Type B pancreatic cell (in vitro differentiated cells): ENCODE results near the gene HOXB6. TPM values are rescaled to one million over a fixed set of nuclear protein-coding genes. Genes with fewer than 3 reads are reported as not detected.

Experiments
- DNase-seq: peaks from one replicate; pipeline ENCODE4 v3.0.0; 2021; ENCODE audit warnings: mixed read lengths; ENCODE audit not compliant: unreplicated experiment; ENCODE audit errors: extremely low spot score
- H3K27ac Mint-ChIP-seq: 2 replicates; pipeline ENCODE4 v1.8.0; 2021; ENCODE audit warnings: mild to moderate bottlenecking, mixed read lengths
- H3K27me3 Mint-ChIP-seq: 2 replicates; pipeline ENCODE4 v1.8.0; 2021; ENCODE audit warnings: mixed read lengths
- H3K36me3 Mint-ChIP-seq: 2 replicates; pipeline ENCODE4 v1.8.0; 2021; ENCODE audit warnings: mixed read lengths
- H3K4me1 Mint-ChIP-seq: one replicate; pipeline ENCODE4 v1.8.0; 2021; ENCODE audit warnings: mixed read lengths; ENCODE audit not compliant: unreplicated experiment
- H3K4me3 Mint-ChIP-seq: 2 replicates; pipeline ENCODE4 v1.8.0; 2021; ENCODE audit warnings: mild to moderate bottlenecking, mixed read lengths
- H3K9me3 Mint-ChIP-seq: 2 replicates; pipeline ENCODE4 v1.8.0; 2021; ENCODE audit warnings: mixed read lengths
- total RNA-seq: library from RNA; stranded (reverse); gene quantifications from 2 replicates; pipeline ENCODE4 v1.2.1, GENCODE V29; 2021; ENCODE audit warnings: low replicate concordance
- TF ChIP-seq, protein P1 (sequence below): fragments of 200-600 bp; sonication (generic); conservative IDR thresholded peaks from 2 replicates; pipeline ENCODE4 v1.5.0; 2021; ENCODE audit warnings: antibody characterized with exemption, mild to moderate bottlenecking

Gene HOXB6
- total RNA-seq, 1 donor from 2014 or later = 20.3 TPM

DNA sequence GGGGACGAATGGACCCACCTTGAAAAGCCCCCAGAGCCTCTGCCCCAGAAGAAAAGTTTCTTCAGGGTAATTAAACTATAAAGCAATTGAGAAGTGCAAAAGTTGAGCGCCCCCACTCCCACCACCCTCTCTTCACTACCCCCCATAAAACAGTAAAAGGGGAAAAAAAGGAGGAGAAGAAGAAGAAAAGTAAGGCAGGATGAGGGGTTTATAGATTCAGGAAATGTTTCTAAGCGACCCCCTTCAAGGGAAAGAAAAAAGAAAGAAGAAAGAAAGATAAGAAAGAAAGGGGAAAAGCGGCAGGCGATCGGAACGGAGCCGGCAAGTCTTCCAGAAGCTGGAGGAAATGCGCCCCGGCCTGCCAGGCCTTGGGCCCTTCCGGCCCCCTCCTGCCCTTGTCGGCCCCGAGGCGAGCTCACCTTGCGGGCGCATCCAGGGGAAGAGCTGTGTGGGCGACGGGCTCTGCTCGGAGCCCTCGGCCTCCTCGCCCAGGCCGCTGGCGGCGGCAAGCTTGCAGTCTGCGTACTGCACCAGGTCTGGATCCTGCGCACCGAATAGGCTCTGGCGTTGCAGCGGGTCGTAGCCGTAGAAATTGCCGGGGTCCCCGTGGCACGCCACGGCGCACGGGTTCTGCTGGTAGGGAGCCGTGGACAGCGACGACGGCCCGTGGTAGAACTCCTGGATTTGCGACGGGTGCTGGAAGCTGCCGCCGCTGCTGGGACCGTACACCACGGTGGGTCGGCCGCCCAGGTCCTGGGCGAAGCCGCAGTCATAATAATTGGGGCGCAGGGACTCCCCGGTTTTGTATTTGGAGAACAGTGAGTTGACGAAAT, 9.3 kb upstream of the HOXB6 start:
- H3K27me3 Mint-ChIP-seq = peaks cover 91% of the 10 kb centered on the region
- H3K4me1 Mint-ChIP-seq = peaks cover 38% of the 10 kb centered on the region
- no peak for DNase-seq
- H3K4me3 Mint-ChIP-seq = peak overlapping the region; percentile 92
- H3K27ac Mint-ChIP-seq = peak overlapping the region; percentile 77
- H3K9me3 Mint-ChIP-seq = no peaks in the 10 kb centered on the region
- TF ChIP-seq, protein P1, sequence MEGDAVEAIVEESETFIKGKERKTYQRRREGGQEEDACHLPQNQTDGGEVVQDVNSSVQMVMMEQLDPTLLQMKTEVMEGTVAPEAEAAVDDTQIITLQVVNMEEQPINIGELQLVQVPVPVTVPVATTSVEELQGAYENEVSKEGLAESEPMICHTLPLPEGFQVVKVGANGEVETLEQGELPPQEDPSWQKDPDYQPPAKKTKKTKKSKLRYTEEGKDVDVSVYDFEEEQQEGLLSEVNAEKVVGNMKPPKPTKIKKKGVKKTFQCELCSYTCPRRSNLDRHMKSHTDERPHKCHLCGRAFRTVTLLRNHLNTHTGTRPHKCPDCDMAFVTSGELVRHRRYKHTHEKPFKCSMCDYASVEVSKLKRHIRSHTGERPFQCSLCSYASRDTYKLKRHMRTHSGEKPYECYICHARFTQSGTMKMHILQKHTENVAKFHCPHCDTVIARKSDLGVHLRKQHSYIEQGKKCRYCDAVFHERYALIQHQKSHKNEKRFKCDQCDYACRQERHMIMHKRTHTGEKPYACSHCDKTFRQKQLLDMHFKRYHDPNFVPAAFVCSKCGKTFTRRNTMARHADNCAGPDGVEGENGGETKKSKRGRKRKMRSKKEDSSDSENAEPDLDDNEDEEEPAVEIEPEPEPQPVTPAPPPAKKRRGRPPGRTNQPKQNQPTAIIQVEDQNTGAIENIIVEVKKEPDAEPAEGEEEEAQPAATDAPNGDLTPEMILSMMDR = no peak
- H3K36me3 Mint-ChIP-seq = no peaks in the 10 kb centered on the region

DNA sequence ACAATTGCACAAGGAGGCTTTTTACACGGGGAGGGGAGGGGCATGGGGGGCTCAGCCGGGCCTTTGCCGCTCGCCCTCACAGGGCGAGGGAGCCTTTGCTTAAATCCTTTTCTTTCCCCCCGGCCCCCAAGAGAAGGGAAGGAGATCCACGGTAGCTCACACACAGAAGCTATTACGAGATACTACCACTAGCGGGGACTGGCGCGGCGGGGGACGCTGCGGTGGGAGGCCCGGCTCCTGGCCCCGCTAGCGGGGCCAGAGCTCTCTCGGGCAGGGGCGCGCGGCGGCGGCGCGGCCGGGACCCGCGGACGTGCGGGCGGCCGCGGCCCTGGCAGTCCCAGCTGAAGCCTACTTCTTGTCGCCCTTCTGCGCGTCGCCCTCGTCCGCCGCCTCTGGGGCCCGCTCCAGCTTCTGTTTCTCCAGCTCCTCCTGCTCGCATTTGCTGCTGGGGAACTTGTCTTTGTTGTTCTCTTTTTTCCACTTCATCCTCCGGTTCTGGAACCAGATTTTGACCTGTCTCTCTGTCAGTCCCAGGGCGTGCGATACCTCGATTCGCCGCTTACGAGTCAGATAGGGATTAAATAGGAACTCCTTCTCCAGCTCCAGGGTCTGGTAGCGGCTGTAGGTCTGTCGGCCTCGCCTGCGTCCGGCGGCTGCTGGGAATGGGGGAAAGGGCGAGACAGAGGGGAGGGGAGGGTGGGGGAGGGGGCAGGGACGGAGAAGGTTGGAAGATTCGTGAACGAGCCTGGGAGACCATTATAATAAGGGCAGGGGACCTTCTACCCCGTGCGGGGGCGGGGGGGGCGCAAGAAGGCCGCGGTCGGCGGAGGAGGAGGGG, 8.3 kb upstream of the HOXB6 start:
- peak overlapping the region; percentile 92 for H3K4me3 Mint-ChIP-seq
- no peaks in the 10 kb centered on the region for H3K9me3 Mint-ChIP-seq
- no peaks in the 10 kb centered on the region for H3K36me3 Mint-ChIP-seq
- peaks cover 33% of the 10 kb centered on the region for H3K4me1 Mint-ChIP-seq
- H3K27ac Mint-ChIP-seq = peak overlapping the region; percentile 92
- DNase-seq = no peak
- H3K27me3 Mint-ChIP-seq = peaks cover 90% of the 10 kb centered on the region
- TF ChIP-seq, protein P1 = peak; percentile 54

DNA sequence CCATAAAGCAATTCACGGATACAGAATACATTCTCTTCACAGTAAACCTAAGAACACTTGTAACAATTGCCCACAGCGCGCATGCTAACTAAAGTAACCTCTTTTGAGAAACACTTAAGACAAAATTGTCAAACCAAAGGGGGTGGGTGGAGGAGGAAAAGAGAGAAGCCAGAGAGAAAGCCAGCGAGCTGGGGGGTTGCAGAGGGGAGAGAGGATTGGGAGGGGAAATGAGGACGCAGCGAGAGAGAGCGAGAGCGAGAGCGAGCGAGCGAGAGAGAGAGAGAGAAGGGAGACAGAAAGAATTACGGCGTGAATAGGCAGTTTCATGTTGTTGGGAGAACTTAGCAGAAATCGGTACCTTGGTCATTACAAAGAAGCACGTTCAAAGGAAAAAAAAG, 7.7 kb upstream of the HOXB6 start:
- DNase-seq = no peak
- Mint-ChIP-seq H3K4me1 (peaks cover 33% of the 10 kb centered on the region), H3K36me3 (peaks cover 4% of the 10 kb centered on the region), H3K27me3 (peaks cover 90% of the 10 kb centered on the region), H3K4me3 (peak overlapping the region; percentile 92), H3K27ac (peak overlapping the region; percentile 92), H3K9me3 (no peaks in the 10 kb centered on the region)
- TF ChIP-seq, protein P1 = no peak

DNA sequence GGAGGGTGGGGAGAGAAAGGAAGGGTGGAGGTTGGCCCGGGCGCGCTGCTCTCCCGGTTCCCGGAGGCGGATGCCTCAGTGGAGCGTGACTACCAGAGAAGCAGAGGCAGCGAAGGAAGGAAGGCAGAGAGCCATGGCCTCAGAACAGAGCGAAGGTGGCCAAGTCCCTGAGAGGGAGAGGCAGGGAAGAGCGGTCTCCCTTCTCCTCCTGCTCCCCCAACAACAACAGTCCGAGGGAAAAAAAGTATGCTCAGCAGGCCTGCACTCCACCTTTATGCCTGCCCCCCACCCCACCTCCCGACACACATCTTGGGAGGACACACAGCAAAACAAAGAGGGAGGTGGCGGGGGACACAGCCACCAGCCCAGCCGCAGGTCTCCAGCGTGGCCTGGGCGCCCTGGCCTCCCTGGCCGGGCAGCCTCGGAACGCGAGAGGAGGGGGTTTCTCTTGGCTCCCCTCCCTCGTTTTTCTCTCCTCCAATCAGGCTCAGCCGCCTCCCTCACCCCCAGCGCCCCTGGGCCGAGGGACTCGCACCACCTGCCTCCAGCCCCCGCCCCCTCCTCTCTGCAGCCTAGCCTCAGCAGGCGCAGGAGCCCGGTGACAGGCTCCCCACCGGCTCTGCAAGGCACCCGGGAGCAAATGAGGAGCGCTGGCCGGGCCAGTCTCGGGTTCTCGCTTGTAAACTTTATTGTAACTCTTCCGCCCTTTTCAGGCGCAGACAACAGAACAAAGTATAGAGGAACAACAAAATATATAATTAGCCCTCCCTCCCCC, 7.1 kb upstream of the HOXB6 start:
- H3K27me3 Mint-ChIP-seq = peaks cover 90% of the 10 kb centered on the region
- no peaks in the 10 kb centered on the region for H3K9me3 Mint-ChIP-seq
- TF ChIP-seq, protein P1 = no peak
- H3K4me3 Mint-ChIP-seq = peak overlapping the region; percentile 92
- no peak for DNase-seq
- H3K36me3 Mint-ChIP-seq = peaks cover 5% of the 10 kb centered on the region
- peak overlapping the region; percentile 92 for H3K27ac Mint-ChIP-seq
- peaks cover 27% of the 10 kb centered on the region for H3K4me1 Mint-ChIP-seq

DNA sequence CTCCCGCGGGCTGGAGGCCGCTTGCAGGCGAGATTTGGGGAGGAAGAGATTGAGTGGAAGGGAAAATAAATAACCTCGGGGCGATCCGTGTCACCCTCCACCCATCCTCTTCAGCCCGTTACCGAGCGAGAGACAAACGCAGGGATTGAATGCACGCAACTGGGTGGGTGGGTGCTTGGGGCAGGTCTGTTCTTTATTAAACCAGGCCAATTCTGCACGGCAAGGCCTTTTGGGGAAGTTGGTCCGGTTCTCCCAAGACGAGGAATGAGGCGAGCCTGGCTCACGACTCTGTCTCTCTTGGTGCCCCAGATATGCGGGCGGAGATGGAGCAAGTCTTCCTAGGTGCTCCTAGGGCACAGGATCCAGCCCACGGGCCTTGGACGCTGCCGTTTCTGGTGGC, 6.4 kb upstream of the HOXB6 start:
- no peak for DNase-seq
- Mint-ChIP-seq H3K27ac (peak overlapping the region; percentile 90), H3K27me3 (peaks cover 90% of the 10 kb centered on the region), H3K36me3 (peaks cover 10% of the 10 kb centered on the region), H3K4me1 (peaks cover 24% of the 10 kb centered on the region), H3K4me3 (peak overlapping the region; percentile 92), H3K9me3 (no peaks in the 10 kb centered on the region)
- TF ChIP-seq, protein P1 = no peak
